ENCODE data around the gene TAGLN. TPM values are rescaled to one million over a fixed set of nuclear protein-coding genes. Genes with fewer than 3 reads are reported as not detected.
"Not testable (repeated sequence)": the region's sequence is repeated elsewhere in the genome, so short reads cannot be mapped to it uniquely, and the experiment has no call there.

Gene TAGLN
- total RNA-seq, 1 experiment from 2014 or later, result 912 TPM

DNA sequence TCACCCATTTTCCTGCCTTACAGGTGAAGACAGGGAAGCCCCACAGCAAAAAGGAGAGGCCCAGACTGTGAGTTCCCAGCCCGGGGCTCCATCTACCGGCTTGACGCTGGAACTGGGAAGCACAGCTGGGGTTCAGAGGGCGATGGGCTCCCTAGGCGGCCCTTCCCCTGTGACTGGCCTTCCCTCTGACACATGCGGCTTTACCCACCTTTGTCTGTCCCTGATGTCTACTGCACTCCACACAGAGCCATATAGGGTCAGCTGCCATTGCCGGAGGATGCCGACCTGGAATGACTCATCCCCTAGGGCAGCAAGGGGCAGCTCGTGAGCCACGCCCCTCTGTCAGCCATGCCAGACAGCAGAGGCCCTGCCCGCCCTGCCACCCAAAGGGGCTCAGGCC is 7.7 kb downstream of the TAGLN start:
- DNase-seq (ENCODE audit: low spot score); in situ Hi-C loops (cut with HindIII; ENCODE audit: low sequenced_read_pairs): not testable (repeated sequence)

GRCh38 chr11:117207481-117207880 is 8.3 kb downstream of the TAGLN start:
- DNase-seq (ENCODE audit: low spot score); in situ Hi-C loops (cut with HindIII; ENCODE audit: low sequenced_read_pairs): not testable (repeated sequence)

GRCh38 chr11:117208710-117209109 is 9.5 kb downstream of the TAGLN start:
- in situ Hi-C loops (cut with HindIII; ENCODE audit: low sequenced_read_pairs); DNase-seq (ENCODE audit: low spot score): not testable (repeated sequence)

DNA sequence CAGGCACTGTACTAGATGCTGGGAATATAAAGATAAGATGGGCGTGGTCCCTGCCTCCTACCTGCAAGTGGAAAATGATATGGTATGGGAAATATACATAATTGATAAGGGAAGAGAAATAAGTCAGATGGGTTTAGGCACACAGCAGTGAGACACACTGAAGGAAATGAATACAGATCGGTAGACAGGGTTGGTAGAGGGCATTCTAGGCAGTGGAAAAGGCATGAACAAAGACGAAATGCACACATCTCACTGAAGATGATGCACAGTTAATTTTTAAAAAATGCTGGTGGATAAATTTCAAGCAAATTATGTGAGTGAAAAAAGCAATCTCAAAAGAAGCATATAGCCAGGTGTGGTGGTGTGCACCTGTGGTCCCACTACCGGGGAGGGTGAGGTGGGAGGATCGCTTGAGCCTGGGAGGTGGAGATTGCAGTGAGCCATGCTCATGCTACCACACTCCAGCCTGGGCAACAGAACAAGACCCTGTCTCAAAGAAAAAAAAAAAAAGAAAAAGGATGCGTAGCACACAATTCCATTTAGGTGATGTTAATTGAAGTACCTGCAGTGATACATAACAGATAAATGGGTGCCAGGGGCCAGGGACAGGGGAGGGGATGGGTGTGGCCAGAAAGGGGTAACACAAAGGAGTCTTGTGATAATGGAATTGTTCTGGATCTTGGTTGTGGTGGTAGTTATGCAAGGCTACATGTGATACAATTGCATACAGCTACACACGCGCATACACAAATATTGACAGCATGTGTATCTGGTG is 10.4 kb downstream of the TAGLN start:
- in situ Hi-C loops (cut with HindIII; ENCODE audit: low sequenced_read_pairs); DNase-seq (ENCODE audit: low spot score): not testable (repeated sequence)

GRCh38 chr11:117210620-117211019 is 11.4 kb downstream of the TAGLN start:
- in situ Hi-C loops (cut with HindIII; ENCODE audit: low sequenced_read_pairs), result no loop called here
- DNase-seq (ENCODE audit: low spot score), result no peak

- no peak for DNase-seq (ENCODE audit: low spot score)
- in situ Hi-C loops (cut with HindIII; ENCODE audit: low sequenced_read_pairs), result no loop called here
These were observed 13.7 kb downstream of the TAGLN start for GRCh38 chr11:117212697-117213355.

DNA sequence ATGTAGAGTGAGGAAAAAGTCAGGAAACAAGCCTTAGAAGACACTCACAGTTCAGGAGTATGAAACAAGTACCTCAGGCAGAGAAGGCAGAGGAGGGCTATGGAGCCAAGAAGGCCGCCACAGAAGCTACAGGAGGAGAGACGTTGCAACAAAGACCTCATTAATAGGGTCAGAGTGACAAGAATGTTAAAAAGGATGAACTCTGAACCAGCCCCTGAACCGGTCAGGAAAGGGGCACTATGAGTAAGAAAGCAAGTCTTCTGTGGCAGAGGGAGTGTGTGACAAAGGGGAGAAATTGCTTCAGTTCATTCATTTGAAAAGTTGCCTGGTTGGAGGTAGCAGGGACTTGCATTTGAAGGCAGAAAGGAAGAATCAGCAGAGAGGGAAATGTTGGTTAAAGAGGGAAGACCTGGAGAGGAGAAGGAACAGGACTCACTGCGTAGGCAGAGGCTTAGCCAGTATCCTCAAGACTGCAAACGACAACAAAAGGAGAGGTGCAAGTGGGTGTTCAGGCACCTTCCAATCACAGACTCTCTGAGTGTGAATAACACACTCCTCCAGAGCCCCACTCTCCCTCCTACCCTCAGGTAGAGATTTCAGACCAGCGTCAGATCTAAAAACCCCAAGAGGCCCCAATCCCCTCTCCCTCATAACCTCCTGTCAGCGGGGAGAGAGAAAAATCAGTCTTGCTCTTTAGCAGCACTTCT is 15.4 kb downstream of the TAGLN start:
- no peak for DNase-seq (ENCODE audit: low spot score)
- in situ Hi-C loops (cut with HindIII; ENCODE audit: low sequenced_read_pairs), result no loop called here

GRCh38 chr11:117217141-117218084 is 18.2 kb downstream of the TAGLN start:
- DNase-seq (ENCODE audit: low spot score), result no peak
- in situ Hi-C loops (cut with HindIII; ENCODE audit: low sequenced_read_pairs), result no loop called here

- no peak for DNase-seq (ENCODE audit: low spot score)
- in situ Hi-C loops (cut with HindIII; ENCODE audit: low sequenced_read_pairs), result no loop called here
These were observed 19.2 kb downstream of the TAGLN start for GRCh38 chr11:117218133-117218915.

GRCh38 chr11:117219001-117219400 is 19.8 kb downstream of the TAGLN start:
- no peak for DNase-seq (ENCODE audit: low spot score)
- in situ Hi-C loops (cut with HindIII; ENCODE audit: low sequenced_read_pairs), result no loop called here

- DNase-seq (ENCODE audit: low spot score), result no peak
- in situ Hi-C loops (cut with HindIII; ENCODE audit: low sequenced_read_pairs), result no loop called here
These were observed 20.3 kb downstream of the TAGLN start for GRCh38 chr11:117219455-117219854.

- no peak for DNase-seq (ENCODE audit: low spot score)
- in situ Hi-C loops (cut with HindIII; ENCODE audit: low sequenced_read_pairs), result no loop called here
These were observed 20.8 kb downstream of the TAGLN start for GRCh38 chr11:117219995-117220394.

DNA sequence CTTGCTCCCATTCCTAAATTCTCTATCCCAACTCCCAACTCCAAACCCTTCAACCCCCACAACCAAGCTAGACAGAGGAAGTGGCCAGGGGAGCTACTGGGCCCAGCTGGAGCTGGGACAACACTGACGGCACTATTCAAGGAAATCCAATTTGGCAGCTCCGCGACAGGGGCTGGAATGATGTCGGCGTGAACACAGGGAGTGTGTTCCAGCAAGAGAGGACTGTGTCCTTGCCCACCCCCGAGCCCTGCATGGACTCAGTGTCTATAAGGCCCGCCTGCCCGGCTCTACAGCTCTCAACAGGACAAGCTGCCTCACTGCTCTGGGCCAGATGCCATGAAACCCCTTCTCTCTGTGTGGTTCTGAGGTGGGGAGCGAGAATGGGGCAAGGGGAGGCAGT is 21.4 kb downstream of the TAGLN start:
- no peak for DNase-seq (ENCODE audit: low spot score)
- in situ Hi-C loops (cut with HindIII; ENCODE audit: low sequenced_read_pairs), result no loop called here

DNA sequence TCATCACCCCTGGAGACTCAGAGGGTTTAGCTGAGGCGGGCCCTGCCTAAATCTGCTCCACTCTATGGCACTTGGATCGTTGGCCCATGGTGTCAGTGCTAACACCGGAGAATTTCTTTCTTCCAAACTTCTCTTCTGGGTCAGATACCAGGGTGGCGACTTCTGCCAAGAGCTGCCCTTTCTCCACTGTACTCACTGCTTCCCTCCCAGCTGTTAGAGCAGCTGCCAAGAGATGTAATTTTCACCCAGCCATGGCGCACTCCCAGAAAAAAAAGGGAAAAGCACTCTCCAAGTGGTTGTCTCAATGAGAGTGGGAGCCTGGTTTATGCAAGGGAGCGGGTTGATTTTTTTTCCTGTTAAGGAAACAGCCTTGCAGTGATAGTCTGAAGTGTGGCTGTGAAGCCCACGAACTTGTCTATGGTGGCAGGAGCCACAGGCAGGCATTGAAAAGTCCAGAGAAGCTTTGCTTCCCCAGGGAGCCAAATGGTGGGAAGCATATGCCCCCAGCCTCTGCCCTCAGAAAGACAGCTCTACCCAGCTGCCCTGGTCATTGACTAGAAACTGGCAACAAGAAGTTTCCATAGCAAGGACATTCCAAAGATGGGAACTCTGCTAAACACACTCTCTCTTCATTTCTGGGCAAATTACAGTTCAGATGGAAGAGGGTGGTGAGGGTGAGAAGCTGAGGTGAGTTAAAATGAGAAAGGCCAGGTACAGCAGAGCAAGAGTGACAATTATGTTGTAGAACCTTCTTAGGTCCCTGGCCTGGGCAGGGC is 22.0 kb downstream of the TAGLN start:
- in situ Hi-C loops (cut with HindIII; ENCODE audit: low sequenced_read_pairs), result no loop called here

GRCh38 chr11:117221775-117222517 is 22.8 kb downstream of the TAGLN start:
- in situ Hi-C loops (cut with HindIII; ENCODE audit: low sequenced_read_pairs), result no loop called here
- DNase-seq (ENCODE audit: low spot score), result no peak

More for the DNA sequence above, 22.0 kb downstream of the TAGLN start:
- no peak for DNase-seq (ENCODE audit: low spot score)

- no peak for DNase-seq (ENCODE audit: low spot score)
- in situ Hi-C loops (cut with HindIII; ENCODE audit: low sequenced_read_pairs), result no loop called here
These were observed 24.0 kb downstream of the TAGLN start for GRCh38 chr11:117222991-117223740.
